Testis (tissue), 3 donors: Measurements from ENCODE around the gene MGAT5B. TPM values are rescaled to one million over a fixed set of nuclear protein-coding genes. Genes with fewer than 3 reads are reported as not detected.

Experiments
- DNase-seq: peaks from one replicate; pipeline ENCODE4 v3.0.0-alpha.2; 2019
- H3K27ac ChIP-seq, 2 donors: fragments of 200-600 bp; sonication (generic); one replicate each; pipeline ENCODE4 v1.5.1; 2019
- H3K27me3 ChIP-seq: fragments of 200-600 bp; sonication (generic); one replicate; pipeline ENCODE4 v1.5.1; 2019
- H3K36me3 ChIP-seq: fragments of 200-600 bp; sonication (generic); one replicate; pipeline ENCODE4 v1.5.1; 2017; ENCODE audit warnings: low read depth; ENCODE audit errors: missing control alignments
- H3K4me1 ChIP-seq: fragments of 200-600 bp; sonication (generic); one replicate; pipeline ENCODE4 v1.5.1; 2019
- H3K4me3 ChIP-seq, 2 donors: fragments of 200-600 bp; sonication (generic); one replicate each; pipeline ENCODE4 v1.5.1; 2017 to 2019
- H3K9me3 ChIP-seq: fragments of 200-600 bp; sonication (generic); one replicate; pipeline ENCODE4 v1.5.1; 2017
- POLR2A ChIP-seq: fragments of 450-650 bp; IDR thresholded peaks from one replicate; pipeline ENCODE4 v1.6.1; 2017; ENCODE audit warnings: antibody characterized with exemption, mild to moderate bottlenecking, moderate library complexity
- WGBS, 2 donors: methylation state at CpG; one replicate each; pipeline ENCODE4 v1.1.5; 2018; 5-methylcytosine and 5-hydroxymethylcytosine counted together
- intact Hi-C: fragments of 100-400 bp; cut with DNase I; formaldehyde crosslinking; loops from one replicate; pipeline ENCODE4 v1.15.1; 2023; ENCODE audit warnings: low total_unique reads
- polyA plus RNA-seq: library from polyadenylated mRNA; stranded (reverse); fragments of 350-450 nt; fragmentation: Illumina TruSeq; extraction: RNeasy Lipid Tissue Mini Kit (QIAGEN cat#74804); gene quantifications from one replicate; pipeline ENCODE4 v1.2.3, GENCODE V29; 2014; ENCODE audit warnings: low read depth, low replicate concordance; ENCODE audit not compliant: insufficient read depth
- total RNA-seq, 2 donors: library from RNA; depleted of rRNA; stranded (reverse); fragments of >200 nt; gene quantifications; one replicate each; pipeline ENCODE4 v1.2.3, GENCODE V29; 2016
- TF ChIP-seq, protein P1 (sequence below), 3 experiments: fragments of 450-650 bp in 2 of 3; fragments of 200-600 bp in 1 of 3; sonication (generic) in 1 of 3; IDR thresholded peaks; one replicate each; pipeline ENCODE4 v1.5.1; 2016 to 2019; ENCODE audit warnings: antibody characterized with exemption in 3 of 3, mild to moderate bottlenecking in 2 of 3, moderate library complexity in 1 of 3

The MGAT5B gene
- total and polyA plus RNA-seq, 3 donors from 2014 or later, result 4.6 to 10.9 (median 9.0) TPM

DNA sequence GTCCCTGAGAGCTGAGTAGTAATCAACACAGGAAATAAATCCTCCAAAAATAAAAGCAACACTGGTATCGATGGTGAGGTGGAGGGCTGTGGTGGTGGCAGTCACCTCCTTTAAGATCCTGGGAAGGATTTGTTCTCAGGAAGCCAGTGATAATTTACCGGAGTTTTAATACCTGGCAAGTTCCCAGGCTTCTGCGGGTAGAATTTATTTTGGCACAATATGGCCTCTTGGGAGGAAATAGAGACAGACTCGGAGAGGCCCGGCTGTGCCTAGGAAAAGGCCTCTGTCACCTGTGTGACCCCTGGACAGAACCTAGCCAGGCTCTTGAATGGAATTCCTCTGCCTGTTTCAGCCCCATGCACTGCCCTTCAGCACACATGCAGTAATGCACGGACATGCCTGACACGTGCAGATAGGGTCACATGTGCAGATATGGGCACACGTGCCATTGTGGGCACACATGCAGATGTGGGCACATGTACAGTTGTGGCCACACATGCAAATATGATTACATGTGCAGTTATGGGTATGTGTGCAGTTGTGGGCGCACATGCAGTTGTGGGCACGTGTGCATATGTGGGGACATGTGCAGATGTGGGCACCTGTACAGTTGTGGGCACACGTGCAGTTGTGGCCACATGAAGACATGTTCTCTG lies 33.5 kb downstream of the MGAT5B start:
- DNase-seq, result no peak
- H3K27me3 ChIP-seq, result no peaks in the 10 kb centered on the region
- no peak overlapping the region for H3K27ac ChIP-seq
- no peak overlapping the region for H3K4me3 ChIP-seq
- intact Hi-C loops, result no loop called here
- TF ChIP-seq, protein P1, sequence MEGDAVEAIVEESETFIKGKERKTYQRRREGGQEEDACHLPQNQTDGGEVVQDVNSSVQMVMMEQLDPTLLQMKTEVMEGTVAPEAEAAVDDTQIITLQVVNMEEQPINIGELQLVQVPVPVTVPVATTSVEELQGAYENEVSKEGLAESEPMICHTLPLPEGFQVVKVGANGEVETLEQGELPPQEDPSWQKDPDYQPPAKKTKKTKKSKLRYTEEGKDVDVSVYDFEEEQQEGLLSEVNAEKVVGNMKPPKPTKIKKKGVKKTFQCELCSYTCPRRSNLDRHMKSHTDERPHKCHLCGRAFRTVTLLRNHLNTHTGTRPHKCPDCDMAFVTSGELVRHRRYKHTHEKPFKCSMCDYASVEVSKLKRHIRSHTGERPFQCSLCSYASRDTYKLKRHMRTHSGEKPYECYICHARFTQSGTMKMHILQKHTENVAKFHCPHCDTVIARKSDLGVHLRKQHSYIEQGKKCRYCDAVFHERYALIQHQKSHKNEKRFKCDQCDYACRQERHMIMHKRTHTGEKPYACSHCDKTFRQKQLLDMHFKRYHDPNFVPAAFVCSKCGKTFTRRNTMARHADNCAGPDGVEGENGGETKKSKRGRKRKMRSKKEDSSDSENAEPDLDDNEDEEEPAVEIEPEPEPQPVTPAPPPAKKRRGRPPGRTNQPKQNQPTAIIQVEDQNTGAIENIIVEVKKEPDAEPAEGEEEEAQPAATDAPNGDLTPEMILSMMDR (IDR thresholded peaks at IDR 0.05), result no peak
- no peak for TF ChIP-seq POLR2A
- WGBS, 2 donors, result 51 to 70% methylated on average over 11 of the region's 11 CpGs
- no peaks in the 10 kb centered on the region for H3K4me1 ChIP-seq
- no peaks in the 10 kb centered on the region for H3K36me3 ChIP-seq
- no peaks in the 10 kb centered on the region for H3K9me3 ChIP-seq

DNA sequence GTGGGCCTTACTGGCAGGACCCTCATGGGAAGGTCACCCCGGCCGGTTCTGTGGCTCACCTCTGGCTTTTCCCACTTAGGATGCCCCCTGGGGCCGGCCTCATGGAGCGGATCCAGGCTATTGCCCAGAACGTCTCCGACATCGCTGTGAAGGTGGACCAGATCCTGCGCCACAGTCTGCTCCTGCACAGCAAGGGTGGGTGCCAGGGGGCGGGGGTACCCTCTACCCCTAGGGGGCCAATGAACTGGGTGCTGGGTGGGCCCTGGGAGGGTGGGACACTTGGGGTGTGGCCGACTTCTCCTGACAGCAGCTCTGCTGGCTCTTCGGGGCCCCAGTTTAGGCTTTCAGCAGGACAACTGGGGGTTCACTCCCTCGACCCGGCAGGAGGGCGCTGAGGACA lies 34.3 kb downstream of the MGAT5B start:
- H3K4me3 ChIP-seq, result no peak overlapping the region
- no peak for DNase-seq
- intact Hi-C loops, result no loop called here
- TF ChIP-seq, protein P1 (IDR thresholded peaks at IDR 0.05), result no peak
- TF ChIP-seq POLR2A, result no peak
- H3K4me1 ChIP-seq, result no peaks in the 10 kb centered on the region
- no peaks in the 10 kb centered on the region for H3K27me3 ChIP-seq
- no peaks in the 10 kb centered on the region for H3K36me3 ChIP-seq
- no peaks in the 10 kb centered on the region for H3K9me3 ChIP-seq
- WGBS, 2 donors, result 87% methylated on average over 14 of the region's 14 CpGs; no CpG with 5 or more reads in 1 of the 2 donors
- no peak overlapping the region for H3K27ac ChIP-seq

DNA sequence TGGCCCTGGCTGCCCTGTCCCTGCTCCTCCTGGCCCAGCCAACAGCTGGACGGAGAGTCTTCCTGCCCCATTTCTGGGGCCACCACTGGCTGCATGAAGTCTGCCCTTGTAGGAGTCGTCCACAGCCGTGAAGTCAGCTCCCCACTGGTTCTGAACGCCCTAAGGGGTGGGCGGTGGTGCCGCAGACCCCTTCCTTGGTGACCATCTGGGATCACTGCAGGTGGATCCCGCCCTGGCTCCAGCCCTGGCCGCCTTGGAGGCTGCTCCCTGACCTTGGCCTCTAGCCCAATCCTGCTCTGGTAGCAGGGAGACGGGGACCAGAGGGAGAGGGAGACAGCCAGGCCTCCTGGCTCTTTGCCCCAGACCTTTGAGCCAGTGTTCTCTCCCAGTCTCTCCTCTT lies 35.4 kb downstream of the MGAT5B start:
- no peaks in the 10 kb centered on the region for H3K27me3 ChIP-seq
- H3K27ac ChIP-seq, result no peak overlapping the region
- intact Hi-C loops, result no loop called here
- H3K4me1 ChIP-seq, result no peaks in the 10 kb centered on the region
- WGBS, 2 donors, result 78% methylated on average over 9 of the region's 9 CpGs; no CpG with 5 or more reads in 1 of the 2 donors
- no peak overlapping the region for H3K4me3 ChIP-seq
- no peaks in the 10 kb centered on the region for H3K36me3 ChIP-seq
- no peaks in the 10 kb centered on the region for H3K9me3 ChIP-seq
- no peak for TF ChIP-seq POLR2A
- TF ChIP-seq, protein P1 (IDR thresholded peaks at IDR 0.05), result no peak
- no peak for DNase-seq

DNA sequence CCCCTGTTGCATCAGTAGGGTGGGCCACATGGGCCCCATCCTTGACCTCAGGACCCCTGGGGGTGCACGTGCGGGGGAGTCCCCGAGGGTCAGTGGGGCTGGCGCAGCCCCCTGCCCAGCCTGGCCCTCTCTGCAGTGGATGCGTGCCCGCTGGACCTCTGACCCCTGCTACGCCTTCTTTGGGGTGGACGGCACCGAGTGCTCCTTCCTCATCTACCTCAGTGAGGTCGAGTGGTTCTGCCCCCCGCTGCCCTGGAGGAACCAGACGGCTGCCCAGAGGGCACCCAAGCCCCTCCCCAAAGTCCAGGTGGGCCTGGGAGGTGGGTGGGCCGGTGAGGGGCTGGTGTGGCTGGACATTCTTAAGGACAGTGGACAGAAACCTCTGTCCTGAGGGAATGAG lies 35.9 kb downstream of the MGAT5B start:
- no peak overlapping the region for H3K27ac ChIP-seq
- no peak for DNase-seq
- WGBS, 2 donors, result 85 to 100% methylated on average over 2 to 13 of the region's 13 CpGs
- no peaks in the 10 kb centered on the region for H3K36me3 ChIP-seq
- intact Hi-C loops, result no loop called here
- no peak for TF ChIP-seq POLR2A
- TF ChIP-seq, protein P1 (IDR thresholded peaks at IDR 0.05), result no peak
- no peaks in the 10 kb centered on the region for H3K9me3 ChIP-seq
- H3K27me3 ChIP-seq, result no peaks in the 10 kb centered on the region
- H3K4me3 ChIP-seq, result no peak overlapping the region
- no peaks in the 10 kb centered on the region for H3K4me1 ChIP-seq

DNA sequence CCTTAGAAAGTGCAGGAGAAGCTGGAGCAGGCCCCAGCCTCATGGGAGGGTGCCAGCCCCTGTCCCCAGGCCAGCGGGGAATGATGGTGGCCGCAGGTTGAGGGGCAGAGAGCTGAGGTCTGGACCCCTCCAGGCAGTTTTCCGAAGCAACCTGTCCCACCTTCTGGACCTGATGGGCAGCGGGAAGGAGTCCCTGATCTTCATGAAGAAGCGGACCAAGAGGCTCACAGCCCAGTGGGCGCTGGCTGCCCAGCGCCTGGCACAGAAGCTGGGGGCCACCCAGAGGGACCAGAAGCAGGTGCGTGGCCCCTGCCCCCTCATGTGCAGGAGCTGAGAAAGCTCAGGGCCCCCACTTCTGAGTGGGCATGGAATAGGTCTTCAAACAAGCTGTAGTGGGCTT lies 36.8 kb downstream of the MGAT5B start:
- no peaks in the 10 kb centered on the region for H3K4me1 ChIP-seq
- H3K9me3 ChIP-seq, result no peaks in the 10 kb centered on the region
- no peaks in the 10 kb centered on the region for H3K27me3 ChIP-seq
- no peak overlapping the region for H3K4me3 ChIP-seq
- WGBS, 2 donors, result 93 to 98% methylated on average over 6 to 8 of the region's 8 CpGs
- TF ChIP-seq, protein P1 (IDR thresholded peaks at IDR 0.05), result no peak
- no peak for TF ChIP-seq POLR2A
- no peaks in the 10 kb centered on the region for H3K36me3 ChIP-seq
- no peak for DNase-seq
- no peak overlapping the region for H3K27ac ChIP-seq
- intact Hi-C loops, result no loop called here
